WI38 (cell line): ENCODE data around the gene PPP1R10.

Source experiments
- H3K4me3 ChIP-seq: 2 replicates; pipeline ENCODE4 v1.5.1; 2011; ENCODE audit warnings: low read depth, mild to moderate bottlenecking, control low read depth, low read length
- CTCF ChIP-seq: IDR thresholded peaks from 2 replicates; pipeline ENCODE4 v1.5.1; 2012; ENCODE audit warnings: low read depth, mild to moderate bottlenecking, control low read depth, low read length

PPP1R10 gene

GRCh38 chr6:30654798-30655742 is 38.0 kb upstream of the PPP1R10 start:
- TF ChIP-seq CTCF, result no peak
- H3K4me3 ChIP-seq, result no peak overlapping the region

GRCh38 chr6:30651143-30651542 is 34.1 kb upstream of the PPP1R10 start:
- no peak for TF ChIP-seq CTCF
- H3K4me3 ChIP-seq, result no peak overlapping the region

- peak overlapping the region; percentile 93 for H3K4me3 ChIP-seq
- no peak for TF ChIP-seq CTCF
Measured at GRCh38 chr6:30647242-30648116, 30.4 kb upstream of the PPP1R10 start.

- H3K4me3 ChIP-seq, result peak within 1 kb of the TSS; percentile 93
- no peak for TF ChIP-seq CTCF
Measured at GRCh38 chr6:30646450-30647241, 29.6 kb upstream of the PPP1R10 start, which contains the start of gene C6orf136. Gene C6orf136 (plus strand): TSS chr6:30647133. CDS start chr6:30647232, 99 bp downstream.

- no peak overlapping the region for H3K4me3 ChIP-seq
Measured at GRCh38 chr6:30645989-30646388, 28.9 kb upstream of the PPP1R10 start.

GRCh38 chr6:30644769-30645168 is 27.7 kb upstream of the PPP1R10 start:
- H3K4me3 ChIP-seq, result no peak overlapping the region
- no peak for TF ChIP-seq CTCF

More at GRCh38 chr6:30645989-30646388, 28.9 kb upstream of the PPP1R10 start:
- no peak for TF ChIP-seq CTCF
